Measurements from ENCODE around the gene ARRB1. TPM values are rescaled to one million over a fixed set of nuclear protein-coding genes. Genes with fewer than 3 reads are reported as not detected.

The ARRB1 gene
- total and polyA plus RNA-seq, 2 donors from 2014 or later = 17.6 to 53.8 TPM

- Histone ChIP-seq H3K4me1 (ENCODE audit: control insufficient read depth in 2 of 3, insufficient read depth in 2 of 3, low read depth in 1 of 3, low read length in 3 of 3) (peaks cover 3 to 24% (median 4%) of the 10 kb centered on the region in 3 donors), H3K4me3 (ENCODE audit: low read length in 3 of 3) (no peak overlapping the region), H3K9me3 (ENCODE audit: control insufficient read depth in 2 of 3, insufficient read depth in 1 of 3, low read length in 3 of 3) (no peaks in the 10 kb centered on the region), H3K9ac (ENCODE audit: low read length in 3 of 3) (no peak overlapping the region), H3K27me3 (ENCODE audit: control insufficient read depth, insufficient read depth, low read length) (no peaks in the 10 kb centered on the region), H3K27ac (ENCODE audit: low read depth in 2 of 2, low read length in 2 of 2) (no peak overlapping the region), H3K36me3 (ENCODE audit: control insufficient read depth in 2 of 3, insufficient read depth in 3 of 3, low read length in 3 of 3) (no peaks in the 10 kb centered on the region)
- DNase-seq (peak in 2 of 5 donors; percentile 44 to 66), FAIRE-seq (no peak)
- intact Hi-C loops (cut with DNase I) = no loop called here
- no peak for TF ChIP-seq CTCF (IDR thresholded peaks at IDR 0.05; ENCODE audit: borderline replicate concordance, extremely low read depth, insufficient read depth)
These were observed 27.9 kb downstream of the ARRB1 start for GRCh38 chr11:75323609-75324008.

GRCh38 chr11:75320643-75321042 is 30.8 kb downstream of the ARRB1 start:
- H3K27me3 ChIP-seq (ENCODE audit: control insufficient read depth, insufficient read depth, low read length) = no peaks in the 10 kb centered on the region
- intact Hi-C loops (cut with DNase I) = no loop called here
- H3K4me1 ChIP-seq (ENCODE audit: control insufficient read depth in 2 of 3, insufficient read depth in 2 of 3, low read depth in 1 of 3, low read length in 3 of 3) = peaks cover 0 to 24% (median 0%) of the 10 kb centered on the region in 3 donors
- no peak overlapping the region for H3K9ac ChIP-seq (ENCODE audit: low read length in 3 of 3)
- H3K4me3 ChIP-seq (ENCODE audit: low read length in 3 of 3) = no peak overlapping the region
- no peaks in the 10 kb centered on the region for H3K36me3 ChIP-seq (ENCODE audit: control insufficient read depth in 2 of 3, insufficient read depth in 3 of 3, low read length in 3 of 3)
- TF ChIP-seq CTCF (IDR thresholded peaks at IDR 0.05; ENCODE audit: borderline replicate concordance, extremely low read depth, insufficient read depth) = no peak
- FAIRE-seq = no peak
- H3K9me3 ChIP-seq (ENCODE audit: control insufficient read depth in 2 of 3, insufficient read depth in 1 of 3, low read length in 3 of 3) = no peaks in the 10 kb centered on the region
- DNase-seq = peak in 1 of 5 donors; percentile 54
- peak overlapping the region in 1 of 2 donors; percentile 51 for H3K27ac ChIP-seq (ENCODE audit: low read depth in 2 of 2, low read length in 2 of 2)

GRCh38 chr11:75320046-75320618 is 31.3 kb downstream of the ARRB1 start:
- Histone ChIP-seq H3K36me3 (ENCODE audit: control insufficient read depth in 2 of 3, insufficient read depth in 3 of 3, low read length in 3 of 3) (no peaks in the 10 kb centered on the region), H3K4me3 (ENCODE audit: low read length in 3 of 3) (no peak overlapping the region), H3K9me3 (ENCODE audit: control insufficient read depth in 2 of 3, insufficient read depth in 1 of 3, low read length in 3 of 3) (no peaks in the 10 kb centered on the region), H3K4me1 (ENCODE audit: control insufficient read depth in 2 of 3, insufficient read depth in 2 of 3, low read depth in 1 of 3, low read length in 3 of 3) (peaks cover 0 to 24% (median 0%) of the 10 kb centered on the region in 3 donors), H3K27ac (ENCODE audit: low read depth in 2 of 2, low read length in 2 of 2) (peak overlapping the region; percentile 47 to 51), H3K9ac (ENCODE audit: low read length in 3 of 3) (no peak overlapping the region), H3K27me3 (ENCODE audit: control insufficient read depth, insufficient read depth, low read length) (no peaks in the 10 kb centered on the region)
- intact Hi-C loops (cut with DNase I) = no loop called here
- no peak for FAIRE-seq
- TF ChIP-seq CTCF (IDR thresholded peaks at IDR 0.05; ENCODE audit: borderline replicate concordance, extremely low read depth, insufficient read depth) = no peak
- DNase-seq = peak in 1 of 5 donors; percentile 36
